Suprapubic skin (tissue), 3 donors: Measurements from ENCODE around the gene CSH1.

Experiments used
- EP300 ChIP-seq: sonication (generic); formaldehyde crosslinking; IDR thresholded peaks from one replicate; pipeline ENCODE4 v1.6.1; 2017; ENCODE audit warnings: antibody characterized with exemption
- POLR2A ChIP-seq, 2 donors: fragments of 450-650 bp; IDR thresholded peaks; one replicate each; pipeline ENCODE4 v1.6.1; 2017; ENCODE audit warnings: antibody characterized with exemption in 2 of 2, mild to moderate bottlenecking in 2 of 2, moderate library complexity in 2 of 2
- TF ChIP-seq, protein P1 (sequence below), 2 donors: fragments of 200-600 bp in 1 of 2; fragments of 450-650 bp in 1 of 2; sonication (generic) in 1 of 2; IDR thresholded peaks; one replicate each; pipeline ENCODE4 v1.5.1; 2016 to 2019; ENCODE audit warnings: antibody characterized with exemption in 2 of 2, mild to moderate bottlenecking in 1 of 2, moderate library complexity in 1 of 2

DNA sequence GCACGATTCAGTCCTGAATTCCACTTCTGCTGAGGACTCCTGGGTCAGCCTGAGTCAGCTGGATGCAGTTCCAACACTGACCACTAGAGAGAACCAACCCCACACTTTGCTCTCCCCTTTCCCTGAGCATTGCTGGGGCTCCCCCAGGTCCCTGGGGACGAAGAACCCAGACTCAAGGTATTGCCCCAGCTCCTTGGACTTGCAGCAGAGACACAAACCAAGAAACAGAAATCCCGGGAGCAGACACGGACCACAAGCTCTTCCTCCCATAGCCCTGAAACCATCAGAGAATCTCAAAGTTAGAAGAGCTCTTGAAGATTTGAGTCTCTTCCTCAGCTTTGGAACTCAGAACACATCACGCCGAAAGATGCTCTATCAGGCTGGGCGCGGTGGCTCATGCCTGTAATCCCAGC is 22.9 kb upstream of the CSH1 start:
- TF ChIP-seq, protein P1, sequence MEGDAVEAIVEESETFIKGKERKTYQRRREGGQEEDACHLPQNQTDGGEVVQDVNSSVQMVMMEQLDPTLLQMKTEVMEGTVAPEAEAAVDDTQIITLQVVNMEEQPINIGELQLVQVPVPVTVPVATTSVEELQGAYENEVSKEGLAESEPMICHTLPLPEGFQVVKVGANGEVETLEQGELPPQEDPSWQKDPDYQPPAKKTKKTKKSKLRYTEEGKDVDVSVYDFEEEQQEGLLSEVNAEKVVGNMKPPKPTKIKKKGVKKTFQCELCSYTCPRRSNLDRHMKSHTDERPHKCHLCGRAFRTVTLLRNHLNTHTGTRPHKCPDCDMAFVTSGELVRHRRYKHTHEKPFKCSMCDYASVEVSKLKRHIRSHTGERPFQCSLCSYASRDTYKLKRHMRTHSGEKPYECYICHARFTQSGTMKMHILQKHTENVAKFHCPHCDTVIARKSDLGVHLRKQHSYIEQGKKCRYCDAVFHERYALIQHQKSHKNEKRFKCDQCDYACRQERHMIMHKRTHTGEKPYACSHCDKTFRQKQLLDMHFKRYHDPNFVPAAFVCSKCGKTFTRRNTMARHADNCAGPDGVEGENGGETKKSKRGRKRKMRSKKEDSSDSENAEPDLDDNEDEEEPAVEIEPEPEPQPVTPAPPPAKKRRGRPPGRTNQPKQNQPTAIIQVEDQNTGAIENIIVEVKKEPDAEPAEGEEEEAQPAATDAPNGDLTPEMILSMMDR (IDR thresholded peaks at IDR 0.05) = peak; percentile 94 to 96
- TF ChIP-seq EP300 (no peak), POLR2A (IDR thresholded peaks at IDR 0.05) (no peak)
